Measurements from ENCODE around the gene IL3.

The IL3 gene

GRCh38 chr5:132025403-132025971 lies 35.0 kb upstream of the IL3 start:
- DNase-seq (ENCODE audit: low read depth in 3 of 3): no peak

GRCh38 chr5:132026516-132027008 lies 33.9 kb upstream of the IL3 start:
- no peak for DNase-seq (ENCODE audit: low read depth in 3 of 3)

- no peak for DNase-seq (ENCODE audit: low read depth in 3 of 3)
Observed at GRCh38 chr5:132027027-132027426, 33.4 kb upstream of the IL3 start.

DNA sequence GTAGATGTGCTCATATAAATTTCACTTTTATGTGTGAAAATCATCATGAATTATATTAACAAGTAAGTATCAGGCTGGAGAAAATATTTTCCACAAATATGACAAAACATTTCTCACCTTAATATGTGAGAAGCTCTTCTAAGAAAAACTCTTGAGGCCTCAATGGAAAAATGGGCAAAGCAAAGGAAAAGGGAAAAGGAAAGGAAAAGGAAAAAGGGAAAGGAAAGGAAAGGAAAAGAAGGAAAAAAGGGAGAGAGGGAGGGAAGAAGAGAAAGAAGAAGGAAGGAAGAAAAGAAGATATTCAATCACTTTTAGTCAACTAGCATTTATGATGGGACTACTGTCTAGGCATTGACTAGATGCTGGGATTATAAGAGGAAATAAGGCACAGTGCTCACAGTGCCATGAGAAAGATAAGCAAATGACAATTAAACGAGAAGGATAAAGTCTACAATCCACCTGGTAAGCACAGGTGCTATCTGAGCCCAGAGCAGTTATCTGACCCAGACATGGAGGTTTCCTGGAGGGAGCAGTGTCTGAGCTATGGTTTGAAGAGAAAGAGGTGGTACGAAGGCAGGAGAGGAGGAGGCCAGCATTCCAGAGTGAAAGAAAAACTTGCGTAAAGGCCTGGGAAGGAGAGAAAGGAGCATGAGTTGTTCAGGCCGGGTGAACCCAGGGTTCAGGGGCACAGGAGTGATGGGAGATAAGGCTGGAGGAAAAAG lies 30.7 kb upstream of the IL3 start:
- DNase-seq (ENCODE audit: low read depth in 3 of 3): no peak

GRCh38 chr5:132030610-132031009 lies 29.8 kb upstream of the IL3 start:
- DNase-seq (ENCODE audit: low read depth in 3 of 3): no peak

DNA sequence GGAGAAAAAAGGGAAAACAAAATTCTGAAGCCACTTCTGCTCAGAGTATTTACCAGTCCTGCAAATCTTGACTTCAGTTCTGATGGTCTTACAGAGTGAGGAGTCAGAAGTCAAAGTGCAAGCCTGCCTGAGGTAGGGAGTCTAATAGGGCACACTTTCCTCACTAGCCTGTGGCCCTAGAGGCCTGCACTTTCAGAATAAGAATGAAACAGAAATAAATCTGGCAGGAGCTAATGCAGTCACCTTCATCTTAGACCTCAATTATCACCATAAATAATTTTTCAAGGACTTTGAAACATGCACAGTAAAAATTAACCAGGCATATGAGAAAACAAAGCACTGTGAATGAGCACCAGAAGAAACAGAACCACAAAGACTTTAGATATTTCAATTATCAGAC lies 28.3 kb upstream of the IL3 start:
- no peak for DNase-seq (ENCODE audit: low read depth in 3 of 3)

- DNase-seq (ENCODE audit: low read depth in 3 of 3): no peak
Observed at GRCh38 chr5:132033122-132033521, 27.3 kb upstream of the IL3 start.

GRCh38 chr5:132037353-132037752 lies 23.1 kb upstream of the IL3 start:
- no peak for DNase-seq (ENCODE audit: low read depth in 3 of 3)

DNA sequence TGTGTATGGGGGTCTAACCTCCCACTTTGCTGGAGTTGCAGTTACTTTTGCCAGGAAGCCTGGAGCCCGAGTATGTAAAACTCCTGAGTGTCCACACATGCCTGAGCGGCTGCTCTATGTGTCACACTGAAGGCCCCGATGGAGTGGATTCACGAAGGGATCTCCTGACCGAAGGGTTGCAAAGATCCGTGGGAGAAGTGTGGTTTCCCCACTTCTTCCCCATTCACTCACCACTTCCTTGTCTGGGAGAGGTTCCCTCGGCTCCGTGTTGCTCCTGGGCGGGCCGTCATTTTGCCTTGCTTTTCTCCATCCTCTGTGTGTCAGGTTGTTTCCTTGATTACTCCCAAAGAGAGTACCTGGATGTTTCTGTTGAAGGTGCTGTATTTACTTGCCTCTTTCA lies 16.2 kb upstream of the IL3 start:
- no peak for DNase-seq (ENCODE audit: low read depth in 3 of 3)

DNA sequence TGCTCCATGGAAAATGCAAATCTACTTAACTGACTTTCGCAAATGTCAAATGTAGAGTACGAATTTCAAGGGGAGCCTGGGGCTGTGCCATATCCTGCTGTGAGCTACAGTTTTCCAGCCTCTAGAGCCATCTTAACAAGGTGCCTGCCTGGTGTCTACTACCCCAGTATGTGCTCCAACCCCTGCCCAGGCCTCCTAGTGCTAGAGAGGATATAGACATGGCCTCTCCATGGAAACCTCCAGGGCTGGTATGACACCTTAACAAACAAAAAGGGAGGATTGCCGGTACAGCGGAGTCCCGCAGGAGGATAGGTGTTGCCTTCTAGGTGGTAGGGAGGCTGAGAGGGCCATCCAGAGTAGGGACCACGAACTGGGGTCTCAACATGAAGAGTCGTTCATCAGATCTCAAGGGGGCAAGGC lies 13.6 kb upstream of the IL3 start:
- no peak for DNase-seq (ENCODE audit: low read depth in 3 of 3)

DNA sequence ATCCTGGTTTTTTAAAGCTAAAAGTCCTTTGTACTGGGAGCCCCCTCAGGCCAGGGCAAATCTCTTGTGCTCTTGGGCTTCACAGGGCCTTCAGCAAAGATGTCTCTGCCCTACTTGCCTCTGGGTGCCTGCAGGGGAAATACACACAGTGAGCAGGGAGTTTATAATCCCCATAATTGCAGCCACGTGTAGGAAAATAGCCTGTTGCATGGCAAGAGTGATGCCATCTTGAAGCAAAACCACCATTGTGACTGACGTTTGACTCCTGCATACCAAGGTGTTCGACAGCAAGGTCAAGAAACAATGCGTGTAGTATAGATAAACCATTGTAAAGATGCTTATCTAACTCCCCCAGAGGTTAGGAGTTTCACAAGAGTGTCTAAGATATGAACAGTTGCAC lies 11.4 kb upstream of the IL3 start:
- no peak for DNase-seq (ENCODE audit: low read depth in 3 of 3)

DNA sequence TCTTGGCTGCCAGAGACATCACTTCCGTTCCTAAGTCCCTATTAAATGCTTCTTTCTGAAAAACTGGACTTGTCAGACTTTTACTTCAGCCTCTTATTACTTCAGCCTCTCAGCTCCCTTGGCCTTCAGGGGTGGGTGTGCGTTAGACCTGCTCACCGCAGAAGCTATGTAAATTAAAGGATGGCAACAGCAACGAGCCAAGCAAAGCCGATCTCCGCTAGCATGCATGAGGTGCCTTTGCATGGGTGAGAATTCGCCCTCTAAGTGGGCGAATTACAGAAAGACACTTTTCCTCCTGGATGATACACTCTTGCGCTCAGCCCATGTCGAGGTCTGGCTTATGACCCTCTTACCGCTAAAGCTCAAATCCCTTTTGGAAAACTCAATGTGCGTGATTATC lies 10.9 kb upstream of the IL3 start:
- DNase-seq (ENCODE audit: low read depth in 3 of 3): no peak

DNA sequence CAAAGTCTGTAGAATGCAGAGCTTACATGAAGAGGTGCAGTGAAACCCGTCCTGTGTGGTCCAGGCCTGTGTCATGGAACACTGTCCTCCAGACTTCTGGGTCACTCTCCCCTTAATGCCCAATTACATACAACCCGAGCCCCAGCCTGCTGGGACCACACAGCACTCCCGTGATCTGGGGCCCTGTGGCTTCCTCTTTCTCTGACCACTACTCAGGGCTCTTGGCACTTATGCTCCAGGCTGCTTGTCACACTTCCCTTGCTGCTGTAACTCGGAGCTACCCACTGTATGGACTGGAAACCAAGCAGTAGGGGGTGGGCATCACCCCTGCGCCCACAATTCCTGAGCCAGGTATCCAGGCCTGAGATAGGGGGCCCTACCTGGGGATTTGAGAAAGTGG lies 10.3 kb upstream of the IL3 start:
- DNase-seq (ENCODE audit: low read depth in 3 of 3): no peak

GRCh38 chr5:132050661-132051552 lies 9.5 kb upstream of the IL3 start:
- DNase-seq (ENCODE audit: low read depth in 3 of 3): no peak

GRCh38 chr5:132052520-132052919 lies 7.9 kb upstream of the IL3 start:
- no peak for DNase-seq (ENCODE audit: low read depth in 3 of 3)

DNA sequence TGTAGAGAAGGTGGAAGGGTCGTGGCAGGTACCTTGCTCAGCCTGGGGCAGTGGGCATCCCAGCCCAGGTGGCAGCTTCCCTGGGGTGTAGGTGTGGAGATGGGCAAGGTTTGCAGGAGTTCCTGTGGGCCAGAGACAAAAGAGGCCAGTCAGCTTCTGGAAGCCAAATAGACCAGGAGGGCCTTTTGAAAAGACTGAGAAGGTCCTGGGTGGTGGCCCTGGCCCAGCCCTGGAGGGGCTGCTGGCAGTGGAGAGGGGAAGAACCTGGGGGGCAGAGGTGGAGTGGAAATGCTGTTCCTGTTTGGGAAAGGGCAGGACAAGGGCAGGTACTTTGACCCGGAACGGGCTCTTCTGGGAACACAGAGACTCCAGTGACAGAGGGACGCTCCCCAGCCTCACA lies 7.0 kb upstream of the IL3 start:
- DNase-seq (ENCODE audit: low read depth in 3 of 3): no peak

- no peak for DNase-seq (ENCODE audit: low read depth in 3 of 3)
Observed at GRCh38 chr5:132054031-132054696, 6.3 kb upstream of the IL3 start.

- no peak for DNase-seq (ENCODE audit: low read depth in 3 of 3)
Observed at GRCh38 chr5:132054697-132055440, 5.6 kb upstream of the IL3 start.

- no peak for DNase-seq (ENCODE audit: low read depth in 3 of 3)
Observed at GRCh38 chr5:132055441-132055807, 5.0 kb upstream of the IL3 start.

- DNase-seq (ENCODE audit: low read depth in 3 of 3): no peak
Observed at GRCh38 chr5:132055808-132056609, 4.4 kb upstream of the IL3 start.

All from stimulated activated CD4-positive, alpha-beta T cell treated with anti-CD3 and anti-CD28 coated beads, TNF-alpha, amount 100 ng/mL, for 4 hours (primary cell).